Measurements from ENCODE around the gene CLCN5.

Gene CLCN5

DNA sequence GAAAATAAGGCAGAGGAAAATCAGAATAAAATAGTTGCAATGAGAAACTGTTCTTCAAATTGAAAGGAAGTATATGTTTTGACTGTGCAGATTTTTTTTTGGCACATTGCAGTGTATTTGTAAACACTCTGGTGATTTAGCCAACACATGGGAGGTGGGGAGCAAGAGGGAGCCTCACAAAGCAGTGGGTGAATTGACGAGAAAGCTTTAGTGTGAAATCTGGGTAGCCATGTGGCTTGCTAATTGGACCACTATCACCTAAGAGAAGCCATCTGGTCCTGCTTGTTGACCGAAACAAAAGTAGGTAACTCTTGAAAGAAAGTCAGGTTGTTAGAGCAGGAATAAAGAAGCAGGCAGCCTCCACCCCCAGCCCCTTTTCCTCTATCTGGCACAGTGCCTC, 10.4 kb downstream of the CLCN5 start:
- no peak for DNase-seq (ENCODE audit: low read depth, low spot score)

GRCh38 chrX:49934148-49934547, 11.8 kb downstream of the CLCN5 start:
- no peak for DNase-seq (ENCODE audit: low read depth, low spot score)

DNA sequence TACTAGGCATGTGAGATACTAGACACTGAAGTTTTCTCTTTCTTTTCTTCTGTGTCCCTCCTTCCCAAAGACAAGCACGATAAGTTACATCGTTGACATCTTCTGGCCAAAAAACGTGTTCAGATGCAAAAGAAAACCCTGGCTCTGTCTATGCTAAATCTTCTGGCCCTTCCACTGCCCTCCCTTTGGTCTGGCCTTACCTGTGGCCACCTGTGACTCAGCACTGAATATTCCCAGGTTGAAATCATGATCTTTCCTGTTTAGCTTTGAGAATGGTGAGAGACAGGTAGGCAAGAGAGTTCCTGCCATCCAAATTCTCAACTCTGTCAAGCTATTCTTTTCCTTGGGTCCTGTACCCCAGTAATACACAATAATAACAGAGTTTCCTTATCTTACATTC, 12.3 kb downstream of the CLCN5 start:
- DNase-seq (ENCODE audit: low read depth, low spot score): no peak

GRCh38 chrX:49947781-49948180, 25.4 kb downstream of the CLCN5 start:
- no peak for DNase-seq (ENCODE audit: low read depth, low spot score)

DNA sequence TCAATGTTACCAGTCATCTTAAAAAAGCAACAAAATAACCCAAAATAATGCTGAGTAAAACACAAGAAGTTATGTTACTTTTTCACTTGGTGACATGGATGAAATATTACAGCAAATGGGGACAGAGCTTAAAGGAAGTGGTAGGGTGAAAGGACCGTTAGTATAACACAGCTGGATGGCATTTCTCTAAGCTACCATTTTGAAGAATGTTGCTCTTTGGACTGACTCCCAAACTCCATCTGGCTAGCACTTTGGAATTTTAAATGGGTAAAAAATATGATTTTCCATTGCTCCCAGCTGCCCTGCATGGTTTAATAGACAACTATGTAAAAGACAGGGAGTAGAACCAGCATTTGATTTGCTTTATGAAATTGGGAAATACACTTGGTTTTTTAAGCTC, 27.6 kb downstream of the CLCN5 start:
- DNase-seq (ENCODE audit: low read depth, low spot score): no peak

GRCh38 chrX:49951524-49952193, 29.3 kb downstream of the CLCN5 start:
- no peak for DNase-seq (ENCODE audit: low read depth, low spot score)

DNA sequence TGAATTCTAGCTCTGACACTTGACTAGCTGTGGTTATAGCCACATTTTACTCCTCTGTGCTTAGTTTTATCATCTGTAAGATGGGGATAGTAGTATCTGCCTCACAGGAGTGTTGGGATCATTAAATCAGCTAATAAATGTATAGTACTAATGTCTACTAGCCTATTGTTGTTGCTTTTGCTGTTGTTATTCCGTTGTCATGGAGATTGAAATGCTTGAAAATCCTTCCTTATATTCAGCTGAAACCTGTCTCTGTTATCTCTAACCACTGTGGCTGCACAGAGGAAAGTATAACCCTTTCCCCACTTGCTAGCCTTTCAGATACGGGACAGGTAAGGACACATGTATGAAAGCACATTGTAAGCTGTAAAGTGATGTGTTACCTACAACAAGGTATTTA, 33.9 kb downstream of the CLCN5 start:
- no peak for DNase-seq (ENCODE audit: low read depth, low spot score)

GRCh38 chrX:49958727-49959485, 36.5 kb downstream of the CLCN5 start:
- no peak for DNase-seq (ENCODE audit: low read depth, low spot score)

DNA sequence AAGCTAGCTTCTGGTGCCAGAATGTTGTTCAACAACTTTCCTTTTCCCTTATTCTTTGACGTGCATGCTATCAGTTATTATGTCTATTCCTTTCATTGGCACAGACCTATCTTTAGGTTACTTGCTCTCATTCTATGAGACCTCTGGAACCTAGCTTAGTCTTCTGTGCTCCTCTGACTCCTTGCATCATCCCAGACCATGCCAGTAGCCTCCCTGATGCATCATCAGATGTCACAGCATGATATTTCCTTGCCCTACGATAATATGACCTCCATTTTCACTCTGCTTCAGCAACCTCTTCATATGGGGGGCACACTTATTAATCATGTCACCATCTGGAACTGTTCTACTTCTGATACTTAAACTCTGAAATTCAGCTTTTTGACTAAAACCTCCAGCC, 37.2 kb downstream of the CLCN5 start:
- no peak for DNase-seq (ENCODE audit: low read depth, low spot score)

- DNase-seq (ENCODE audit: low read depth, low spot score): no peak
Measured at GRCh38 chrX:49960061-49960460, 37.7 kb downstream of the CLCN5 start.

- DNase-seq (ENCODE audit: low read depth, low spot score): no peak
Measured at GRCh38 chrX:49970674-49971073, 48.3 kb downstream of the CLCN5 start.

GRCh38 chrX:49972328-49972860, 50.0 kb downstream of the CLCN5 start:
- no peak for DNase-seq (ENCODE audit: low read depth, low spot score)

DNA sequence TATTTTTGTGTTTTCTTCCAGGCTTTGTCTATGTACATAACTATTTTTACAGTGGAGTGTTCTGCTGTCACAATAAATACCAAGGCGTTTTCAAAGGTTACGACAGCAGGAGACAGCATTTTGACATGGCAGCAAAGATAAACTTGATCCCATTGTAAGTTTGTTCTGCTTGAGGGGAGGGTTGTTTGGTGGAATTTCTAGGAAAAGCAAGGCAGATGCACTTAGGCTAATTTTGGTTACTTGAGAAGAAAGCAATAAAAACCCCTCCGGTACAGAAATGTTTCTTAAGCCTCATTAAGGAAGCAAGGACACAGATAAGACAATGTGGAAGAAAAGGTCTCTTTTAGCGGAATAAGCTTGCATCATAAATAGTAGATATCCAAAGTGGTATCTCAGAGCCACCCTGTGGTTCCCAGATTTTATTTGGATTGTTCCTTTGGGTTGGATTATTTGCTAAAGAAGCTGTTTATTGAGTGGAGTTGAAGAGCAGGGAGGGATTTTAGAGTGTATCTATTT, 54.3 kb downstream of the CLCN5 start:
- no peak for DNase-seq (ENCODE audit: low read depth, low spot score)

DNA sequence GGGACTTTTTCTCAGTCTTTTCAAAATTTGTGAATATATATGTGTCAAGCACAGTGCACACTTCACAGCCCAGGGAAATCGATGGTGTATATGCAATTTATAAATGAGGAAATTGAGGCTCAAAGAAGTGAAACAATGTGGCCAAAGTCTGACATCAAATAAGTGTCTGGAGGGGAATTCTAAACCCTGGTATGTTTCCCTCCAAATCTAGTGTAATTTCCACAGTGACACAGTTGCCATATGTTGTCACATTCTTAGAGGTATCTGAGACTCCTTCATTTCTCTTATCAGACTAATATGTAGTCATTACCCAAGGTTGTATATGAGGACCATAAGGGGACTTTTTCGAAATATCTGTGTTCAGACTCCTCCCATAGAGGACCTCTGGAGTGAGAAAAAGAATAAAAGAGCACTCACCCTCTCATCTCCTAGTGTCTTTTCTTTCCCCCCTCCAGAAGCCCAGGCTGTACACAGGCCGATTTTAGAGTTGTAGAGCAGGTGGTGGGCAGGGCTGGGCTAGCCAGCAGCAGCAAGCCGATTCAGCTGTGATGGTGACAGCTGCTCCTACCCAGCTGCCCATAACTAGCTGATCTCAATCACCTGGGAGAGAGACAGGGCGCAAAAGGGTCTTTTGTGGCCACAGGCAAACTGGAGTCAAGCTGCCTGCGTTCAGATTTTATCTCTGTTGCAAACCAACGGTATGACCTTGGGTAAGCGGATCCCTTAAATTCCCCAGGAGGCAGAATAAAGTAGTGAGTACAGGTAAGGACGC, 55.1 kb downstream of the CLCN5 start:
- DNase-seq (ENCODE audit: low read depth, low spot score): peak; percentile 65

GRCh38 chrX:49978176-49978575, 55.8 kb downstream of the CLCN5 start:
- DNase-seq (ENCODE audit: low read depth, low spot score): no peak

DNA sequence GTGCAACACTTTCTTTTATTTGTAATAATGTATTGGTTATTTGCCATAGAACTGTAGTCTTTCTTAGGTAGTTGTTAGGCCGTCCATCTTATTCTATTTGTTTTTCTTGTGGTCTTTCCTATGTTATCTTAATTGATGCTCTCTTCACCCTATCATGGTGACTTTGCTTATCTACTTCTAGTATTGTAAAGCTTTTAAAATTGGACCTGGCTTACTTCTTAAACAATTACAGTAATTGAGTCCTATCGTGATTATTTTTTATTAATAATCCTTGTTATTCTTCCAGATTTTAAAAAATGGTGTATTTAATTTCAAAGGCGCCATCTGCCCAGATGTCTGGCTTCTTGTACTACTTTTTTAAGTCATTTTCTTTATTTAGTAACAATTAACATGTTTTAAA, 63.7 kb downstream of the CLCN5 start:
- no peak for DNase-seq (ENCODE audit: low read depth, low spot score)

DNA sequence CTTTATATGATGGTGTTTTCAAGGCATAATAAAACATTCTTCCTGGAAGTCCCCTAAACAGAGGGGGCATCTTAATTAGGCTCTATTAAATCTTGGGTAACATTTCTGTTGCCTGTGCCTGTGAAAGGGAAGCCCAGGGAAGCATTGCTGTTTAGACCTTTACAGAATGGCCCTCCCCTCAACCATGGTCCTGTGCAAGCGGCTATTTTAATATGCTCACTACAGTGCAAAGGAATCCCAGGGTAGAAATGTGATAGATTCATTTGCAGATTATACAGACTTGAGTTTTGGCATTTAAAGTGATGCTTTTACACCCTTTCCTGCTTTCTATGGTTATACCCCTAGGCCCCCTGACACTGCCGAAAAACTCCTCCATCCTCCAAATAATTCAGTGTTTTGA, 65.3 kb downstream of the CLCN5 start:
- no peak for DNase-seq (ENCODE audit: low read depth, low spot score)

- DNase-seq (ENCODE audit: low read depth, low spot score): no peak
Measured at GRCh38 chrX:49988143-49988542, 65.7 kb downstream of the CLCN5 start.

- DNase-seq (ENCODE audit: low read depth, low spot score): no peak
Measured at GRCh38 chrX:49991758-49992157, 69.4 kb downstream of the CLCN5 start.

DNA sequence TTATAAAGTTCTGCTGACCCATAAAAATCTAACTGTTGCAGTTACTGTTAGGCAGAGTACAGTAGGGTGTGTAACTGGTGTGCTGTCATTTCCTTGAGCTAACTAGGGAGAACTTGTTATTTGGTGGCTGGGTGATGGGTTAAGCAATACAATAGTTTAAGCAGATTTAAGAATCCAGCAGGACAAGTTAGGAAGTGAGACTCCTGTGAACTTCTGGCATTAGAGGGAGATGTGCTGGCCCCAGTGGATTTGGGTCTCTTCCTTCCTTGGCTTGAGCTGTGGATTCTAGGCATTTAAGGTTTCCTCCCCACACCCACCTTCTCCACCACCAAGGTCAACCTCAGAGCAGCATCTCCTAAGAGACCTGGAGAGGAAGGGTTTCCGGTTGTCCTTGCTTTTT, 70.5 kb downstream of the CLCN5 start:
- no peak for DNase-seq (ENCODE audit: low read depth, low spot score)

- no peak for DNase-seq (ENCODE audit: low read depth, low spot score)
Measured at GRCh38 chrX:49993661-49994060, 71.3 kb downstream of the CLCN5 start.

DNA sequence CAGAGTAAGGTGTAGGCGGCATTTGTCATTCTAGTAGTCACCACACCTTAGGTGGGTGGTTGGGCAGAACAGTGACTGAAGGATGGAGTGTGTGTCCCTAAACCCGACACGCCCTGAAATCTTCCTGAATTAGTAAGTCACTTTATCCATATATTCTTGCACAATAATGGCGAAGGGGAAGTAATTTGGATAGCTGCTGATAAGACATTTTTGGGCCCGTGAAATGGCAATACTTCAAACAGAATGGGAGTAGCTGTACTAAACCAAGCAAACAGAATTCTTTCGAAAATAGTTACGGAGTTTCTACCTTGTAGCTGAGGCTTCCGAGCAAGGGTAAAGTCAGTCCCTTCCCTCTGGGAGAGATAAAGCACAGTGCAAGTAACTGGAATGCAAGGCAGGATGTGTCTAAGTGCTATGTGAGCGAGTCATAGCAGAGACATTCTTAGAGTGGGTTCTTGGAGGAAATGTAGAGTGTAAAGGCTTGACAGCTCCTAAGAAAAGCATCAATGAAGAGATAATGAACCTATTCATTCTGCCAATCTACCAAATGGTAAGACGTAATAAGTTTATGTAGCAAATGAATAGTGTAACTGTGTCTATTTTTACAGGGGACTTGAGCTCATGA, 72.8 kb downstream of the CLCN5 start:
- no peak for DNase-seq (ENCODE audit: low read depth, low spot score)
